Activated CD4-positive, alpha-beta T cell treated with anti-CD3 and anti-CD28 coated beads, Interleukin-2, amount 50 U/mL, for 16 hours (primary cell): Measurements from ENCODE around the gene HBS1L.

Source experiments
- DNase-seq: peaks from one replicate; pipeline ENCODE4 v3.0.0-alpha.2; 2020

Gene HBS1L

DNA sequence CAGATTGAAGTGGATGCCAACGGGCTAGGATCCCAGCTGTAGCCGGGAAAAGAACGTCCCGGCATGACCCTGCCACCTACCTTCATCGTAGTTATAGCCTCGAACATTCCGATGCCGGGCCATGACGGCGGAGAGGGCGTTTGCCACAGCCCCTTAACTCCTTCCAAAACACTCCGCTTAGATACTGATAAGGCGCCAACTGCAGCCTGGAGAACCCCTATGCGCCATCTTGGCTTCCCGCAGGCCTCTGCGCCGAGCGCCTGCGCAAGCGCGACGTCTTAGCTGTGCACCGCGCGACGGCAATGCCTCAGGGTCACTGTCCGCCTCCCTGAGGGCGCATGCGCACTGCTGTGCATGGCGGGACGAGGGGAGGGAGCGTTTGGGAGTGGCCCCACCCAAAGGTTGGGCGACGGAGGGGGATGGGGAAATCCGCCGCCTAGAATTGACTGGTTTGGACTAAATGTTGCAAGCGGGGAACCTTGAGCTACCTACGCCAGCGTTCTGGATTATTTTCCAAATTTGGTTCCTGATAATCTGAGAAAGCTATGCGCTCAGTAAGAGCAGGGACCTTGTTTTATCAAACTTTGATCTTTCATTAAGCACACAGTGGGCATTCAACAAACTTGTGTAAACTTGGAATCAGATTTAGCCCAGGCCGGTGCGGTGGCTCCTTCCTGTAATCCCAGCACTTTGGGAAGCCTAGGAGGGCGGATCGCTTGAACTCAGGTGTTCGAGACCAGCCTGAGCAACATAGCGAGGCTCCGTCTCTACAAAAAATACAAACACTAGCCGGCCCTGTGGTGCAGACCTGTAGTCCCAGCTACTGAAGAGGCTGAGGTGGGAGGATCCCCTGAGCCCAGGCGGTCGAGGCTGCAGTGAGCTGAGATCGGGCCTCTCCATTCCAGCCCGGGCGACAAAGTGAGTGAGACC lies at the start of gene HBS1L:
Gene HBS1L, minus strand, starts transcription at position 254 of the 930 bp plus-strand sequence. Its CDS starts 131 bp downstream, at position 123.
- peak; percentile 99 for DNase-seq

DNA sequence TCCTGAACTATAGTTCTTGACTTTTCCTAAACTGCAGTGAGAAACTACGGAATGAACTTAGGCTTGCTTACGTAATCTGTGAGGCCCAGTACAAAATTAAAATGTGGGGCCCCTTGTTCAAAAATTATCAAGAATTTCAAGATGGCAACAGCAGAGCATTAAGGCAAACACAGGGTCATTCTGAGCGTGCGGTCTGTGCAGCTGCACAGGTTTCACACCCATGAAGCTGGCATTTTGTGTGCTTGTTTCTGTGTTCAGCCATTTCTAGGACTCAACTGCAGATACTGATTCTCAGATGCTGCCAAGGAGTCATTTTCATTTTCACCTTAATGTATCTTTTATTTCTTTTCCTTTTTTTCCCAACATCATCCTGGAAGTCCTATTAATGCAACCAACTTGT lies 49.6 kb upstream of the HBS1L start:
- no peak for DNase-seq

DNA sequence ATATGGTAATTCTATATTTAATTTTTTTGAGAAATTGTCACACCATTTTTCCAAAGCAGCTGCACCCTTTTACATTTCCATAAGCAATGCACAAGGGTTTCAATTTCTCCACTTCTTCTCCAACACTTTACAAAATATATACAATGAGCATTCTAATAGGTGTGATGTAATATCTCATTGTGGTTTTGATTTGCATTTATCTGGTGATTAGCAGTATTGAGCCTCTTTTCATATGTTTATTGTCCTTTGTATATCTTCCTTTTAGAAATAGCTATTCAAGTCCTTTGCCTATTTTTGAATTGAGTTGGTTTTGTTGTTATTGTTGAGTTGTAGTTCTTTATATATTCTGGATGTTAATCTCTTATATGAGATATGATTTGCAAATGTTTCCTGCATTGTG lies 47.6 kb upstream of the HBS1L start:
- DNase-seq = no peak

DNA sequence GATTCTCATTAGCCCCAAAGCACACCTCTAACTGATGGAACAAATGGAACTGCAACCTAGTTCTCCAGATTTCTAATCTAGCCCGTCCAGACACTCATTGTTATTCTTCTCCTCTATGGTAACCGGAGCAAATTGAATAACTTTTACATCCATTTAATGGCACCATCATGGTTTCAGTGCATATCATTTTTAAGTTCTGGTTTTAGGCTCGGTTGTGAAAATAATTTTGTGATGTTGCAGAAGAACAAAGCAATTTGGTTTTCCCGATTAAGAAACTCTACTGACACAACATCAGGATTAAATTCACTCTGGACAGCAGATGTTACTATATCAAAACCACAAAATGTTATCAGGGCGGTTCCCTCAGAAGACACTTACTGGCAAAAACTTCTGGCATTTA lies 42.5 kb upstream of the HBS1L start:
- DNase-seq = no peak

DNA sequence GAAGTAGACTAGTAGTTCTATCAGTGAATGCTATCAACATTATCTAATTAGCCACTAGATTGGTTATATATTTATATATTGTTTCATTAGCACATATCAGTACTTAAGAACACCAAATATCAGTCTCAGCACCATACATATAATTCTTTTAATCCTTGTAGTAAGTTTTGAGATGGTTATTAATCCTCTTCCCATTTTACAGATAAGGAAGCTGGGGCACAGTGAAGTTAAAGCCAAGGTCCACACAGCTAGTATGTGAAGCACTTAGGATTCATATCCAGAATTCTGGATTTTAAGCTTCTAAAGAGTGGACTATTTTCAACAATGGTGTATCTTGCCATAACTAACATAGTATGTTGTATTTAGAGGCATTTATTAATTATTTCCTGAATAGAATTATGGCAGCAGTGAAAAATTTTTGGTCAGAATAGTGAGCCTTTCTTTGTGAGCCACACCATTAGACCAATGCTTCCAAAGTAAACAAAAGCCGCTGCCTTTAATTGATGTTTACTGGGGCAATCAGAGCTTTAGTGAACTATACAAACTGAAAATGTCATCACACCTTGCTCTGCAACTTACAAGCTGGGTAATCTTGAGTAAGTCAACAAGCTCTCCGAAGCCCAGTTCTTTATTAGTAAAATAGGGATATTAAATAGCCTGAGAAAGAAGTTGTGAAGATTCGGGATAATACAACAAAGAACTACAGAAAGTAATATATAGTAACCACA lies 41.9 kb upstream of the HBS1L start:
- no peak for DNase-seq

DNA sequence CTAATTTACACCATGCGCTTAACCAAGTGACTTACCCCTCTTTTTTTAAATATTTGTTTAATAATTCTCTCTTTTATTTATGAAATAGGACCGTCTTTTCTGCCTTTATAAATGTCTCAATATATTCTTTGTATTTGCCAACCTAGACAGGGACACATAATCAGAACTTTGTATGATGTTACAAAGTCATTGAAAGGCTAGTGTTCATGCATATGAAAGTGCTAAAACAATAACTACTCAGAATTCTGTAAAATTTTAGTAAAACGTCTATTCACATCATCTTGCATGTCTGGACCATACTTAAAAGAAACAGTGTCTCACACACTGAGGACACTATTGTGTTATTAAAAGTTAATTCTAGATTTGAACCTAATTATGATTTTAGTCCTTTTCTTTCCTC lies 41.1 kb upstream of the HBS1L start:
- DNase-seq = no peak

DNA sequence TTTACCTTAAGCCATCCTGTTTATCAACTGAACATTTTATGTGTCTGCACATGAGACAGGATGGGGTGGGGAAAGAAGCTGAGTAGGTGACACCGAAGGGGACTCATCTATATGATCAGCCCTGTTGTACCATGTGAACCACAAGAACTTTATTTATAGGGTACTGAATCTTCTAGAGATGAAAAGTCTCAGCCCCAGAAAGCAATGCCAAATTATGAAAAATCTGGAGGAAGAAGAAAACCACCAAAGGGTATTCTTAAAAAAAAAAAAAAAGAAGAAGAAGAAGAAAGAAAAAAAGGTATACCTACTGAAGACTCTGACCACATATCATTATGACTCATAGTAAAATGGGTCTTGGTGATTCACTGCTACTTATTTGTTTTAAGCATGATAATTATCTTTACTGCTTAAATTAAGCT lies 39.8 kb upstream of the HBS1L start:
- DNase-seq = peak; percentile 80

DNA sequence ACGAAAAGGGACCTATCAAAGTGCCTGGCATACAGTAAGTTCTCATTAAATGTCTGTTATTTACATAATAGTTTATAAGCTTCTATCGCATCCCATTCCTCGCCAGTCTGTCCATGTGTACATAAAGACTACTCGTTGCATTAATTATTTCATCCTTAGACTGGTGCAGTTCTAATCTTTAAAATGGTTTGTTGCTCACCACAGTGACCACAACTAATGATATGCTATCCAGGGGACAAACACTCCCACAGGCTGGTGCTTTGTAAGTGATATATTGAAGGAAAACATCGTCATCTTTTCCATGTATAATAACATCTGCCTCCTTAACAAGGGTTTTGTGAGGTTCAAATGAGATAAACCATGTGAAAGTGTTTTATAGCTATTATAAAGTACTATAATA lies 39.0 kb upstream of the HBS1L start:
- DNase-seq = no peak

DNA sequence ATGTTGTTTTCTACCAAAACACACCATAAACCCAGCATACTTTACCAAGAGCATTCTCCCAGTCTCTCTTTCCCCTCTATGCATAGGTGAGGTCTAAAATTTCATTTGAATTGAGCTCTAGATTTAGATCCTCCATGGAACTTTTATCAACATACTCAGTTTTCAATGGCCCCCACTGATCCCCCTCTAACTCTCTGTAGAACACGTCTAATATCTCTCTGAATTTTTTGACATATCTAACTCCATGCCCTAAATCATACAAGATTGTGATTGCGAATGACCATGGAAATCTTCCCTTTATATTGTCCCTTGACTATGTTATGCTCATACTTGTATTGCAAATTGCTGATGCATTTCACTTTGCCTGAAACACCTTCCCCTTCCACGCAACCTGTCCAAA lies 38.1 kb upstream of the HBS1L start:
- no peak for DNase-seq

DNA sequence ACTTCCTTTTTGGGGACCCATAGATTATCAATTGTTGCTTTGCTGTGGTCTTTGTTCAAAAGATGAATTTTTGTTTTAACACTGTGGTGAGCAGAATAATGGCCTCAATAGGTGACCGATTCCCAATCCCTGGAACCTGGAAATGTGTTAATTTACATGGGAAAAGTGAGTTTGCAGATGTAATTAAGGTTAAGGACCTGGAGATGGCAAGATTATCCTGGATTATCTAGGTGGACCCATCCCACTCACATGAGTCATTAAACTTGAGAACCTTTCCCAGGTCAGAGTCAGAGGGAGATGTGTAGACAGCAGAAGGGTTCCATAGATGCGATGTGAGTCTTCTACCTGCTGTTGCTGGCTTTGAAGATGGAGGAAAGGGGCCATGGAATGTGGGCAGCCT lies 36.2 kb upstream of the HBS1L start:
- no peak for DNase-seq

DNA sequence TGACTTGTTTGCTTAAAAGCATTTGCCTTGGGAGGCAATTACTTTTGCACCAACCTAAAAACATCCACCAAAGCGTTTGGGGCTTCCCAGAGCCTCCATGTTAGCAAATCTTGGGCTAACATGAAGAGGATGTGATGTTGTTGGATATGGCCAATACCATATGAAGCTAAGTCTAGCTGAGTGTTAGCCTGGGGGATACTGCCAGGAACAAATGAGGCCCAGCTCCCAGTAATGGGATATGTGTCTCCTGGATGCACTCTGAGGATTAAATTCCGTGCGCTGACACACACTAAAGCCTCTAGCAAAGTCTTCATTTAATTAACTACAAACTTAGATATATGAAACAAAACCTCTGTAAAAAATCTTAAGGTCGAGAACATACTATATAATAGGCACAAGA lies 35.3 kb upstream of the HBS1L start:
- DNase-seq = no peak

DNA sequence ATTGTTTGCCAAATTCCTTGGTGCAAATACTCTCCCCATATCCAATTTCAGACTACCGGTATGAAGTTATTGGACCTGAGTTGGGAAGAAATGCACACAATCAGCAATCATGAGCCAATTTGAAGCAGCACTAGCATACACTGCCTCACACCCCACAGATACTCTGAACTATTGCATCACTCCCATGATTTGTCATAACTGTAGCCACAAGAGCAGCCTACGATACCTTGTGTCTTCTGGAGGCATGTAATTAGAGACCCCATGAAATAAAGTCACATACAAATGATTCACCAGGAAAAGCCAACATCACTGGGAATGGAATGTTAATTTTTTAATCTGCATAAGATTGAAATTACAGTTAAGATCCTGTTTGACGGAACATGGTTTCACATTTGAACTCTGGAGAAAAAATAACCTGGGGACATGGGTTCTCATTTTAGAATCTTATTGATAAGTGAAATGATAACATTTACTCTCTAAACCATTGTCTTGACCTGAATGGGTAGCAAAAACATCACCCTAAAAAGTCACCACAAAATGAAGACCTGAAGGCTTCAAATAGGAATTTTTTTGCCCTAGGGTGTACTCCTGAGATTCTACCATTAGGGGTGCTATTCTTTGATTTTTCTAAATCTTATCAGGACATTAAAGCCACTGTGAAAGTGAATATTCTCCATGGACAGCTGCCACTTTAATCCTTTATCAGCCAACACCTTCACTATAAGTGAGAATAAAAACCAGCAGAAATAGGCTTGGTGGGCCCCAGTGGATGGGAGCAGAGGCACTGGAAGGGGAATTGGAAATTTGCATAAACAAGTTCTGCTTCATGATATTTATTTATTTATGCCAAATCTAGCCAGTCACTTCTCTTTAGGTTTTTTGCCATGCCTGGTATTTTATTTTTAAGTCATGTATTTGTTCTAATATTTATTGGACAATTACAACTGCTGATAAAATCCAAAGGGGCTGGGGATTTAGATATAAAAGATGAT lies 34.5 kb upstream of the HBS1L start:
- DNase-seq = peak; percentile 93

DNA sequence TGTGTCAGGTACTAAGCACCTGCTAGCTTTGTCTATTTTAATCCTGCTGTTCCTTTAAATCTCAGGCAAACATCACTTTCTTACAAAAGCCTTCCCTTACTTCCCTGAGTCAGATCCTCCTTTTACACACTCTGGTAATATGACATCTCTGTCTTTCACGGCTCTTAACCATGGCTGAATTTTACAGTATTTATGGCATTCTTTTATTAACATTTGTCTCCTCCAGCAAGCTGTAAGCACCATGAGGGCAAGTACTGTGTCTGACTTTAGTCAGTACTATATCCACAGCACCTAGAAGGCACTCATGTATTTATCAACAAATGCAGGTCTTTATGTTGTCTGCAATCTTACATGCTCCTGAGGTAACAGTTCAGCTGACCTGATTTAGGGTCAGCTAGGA lies 33.7 kb upstream of the HBS1L start:
- no peak for DNase-seq

DNA sequence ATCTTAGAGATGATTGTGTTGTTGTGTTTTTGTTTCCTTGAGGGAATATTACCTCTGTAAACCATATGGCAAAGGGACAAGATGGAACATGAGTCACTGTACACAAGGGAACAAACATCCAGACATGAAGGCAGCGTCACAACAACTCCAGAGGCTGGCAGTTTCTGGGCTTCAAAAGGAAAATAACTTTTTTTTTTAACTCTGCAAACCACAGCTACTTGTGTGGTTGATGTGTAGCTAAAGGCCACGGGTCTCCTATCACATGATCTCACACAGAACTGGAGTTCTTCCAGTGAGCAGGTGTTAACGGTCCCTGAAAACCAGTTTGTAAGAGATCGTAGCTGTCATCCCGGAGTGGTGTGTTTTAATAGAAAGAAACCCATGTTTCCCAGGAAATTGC lies 33.2 kb upstream of the HBS1L start:
- peak; percentile 77 for DNase-seq

DNA sequence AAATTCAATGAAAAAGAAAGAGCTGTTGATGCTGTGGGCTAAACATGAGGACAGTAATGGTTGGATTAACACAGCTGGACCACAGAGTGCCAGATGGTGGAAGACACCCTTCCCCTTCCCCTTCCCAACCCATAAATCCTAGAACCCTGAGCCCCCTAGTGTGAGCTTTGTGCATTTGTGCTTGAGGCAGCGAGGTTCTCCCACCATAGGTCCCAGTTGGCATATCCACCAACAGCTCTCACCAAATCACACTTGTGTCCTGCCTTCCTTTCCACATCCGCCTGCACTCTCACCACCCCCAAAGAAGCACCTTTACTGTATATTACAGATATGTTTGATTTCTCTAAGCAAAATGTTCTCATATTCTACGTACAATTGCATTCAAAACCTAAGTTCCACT lies 32.8 kb upstream of the HBS1L start:
- DNase-seq = peak; percentile 48

DNA sequence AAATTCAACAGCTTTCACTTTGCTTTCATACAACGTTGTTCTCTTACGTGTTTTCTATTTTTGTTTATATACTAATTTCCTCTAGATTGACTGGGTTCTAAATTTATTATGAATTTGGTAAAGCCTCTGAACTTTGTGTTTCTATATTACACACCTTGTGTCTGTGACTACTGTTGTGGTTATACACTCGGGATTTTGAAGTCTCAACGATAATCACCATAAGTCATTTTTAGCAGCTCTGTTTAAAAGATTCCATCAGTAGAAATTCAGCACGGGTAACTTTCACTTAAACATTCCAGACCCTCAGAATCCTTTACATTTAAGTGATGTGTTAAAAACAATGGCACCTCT lies 31.8 kb upstream of the HBS1L start:
- peak; percentile 64 for DNase-seq

DNA sequence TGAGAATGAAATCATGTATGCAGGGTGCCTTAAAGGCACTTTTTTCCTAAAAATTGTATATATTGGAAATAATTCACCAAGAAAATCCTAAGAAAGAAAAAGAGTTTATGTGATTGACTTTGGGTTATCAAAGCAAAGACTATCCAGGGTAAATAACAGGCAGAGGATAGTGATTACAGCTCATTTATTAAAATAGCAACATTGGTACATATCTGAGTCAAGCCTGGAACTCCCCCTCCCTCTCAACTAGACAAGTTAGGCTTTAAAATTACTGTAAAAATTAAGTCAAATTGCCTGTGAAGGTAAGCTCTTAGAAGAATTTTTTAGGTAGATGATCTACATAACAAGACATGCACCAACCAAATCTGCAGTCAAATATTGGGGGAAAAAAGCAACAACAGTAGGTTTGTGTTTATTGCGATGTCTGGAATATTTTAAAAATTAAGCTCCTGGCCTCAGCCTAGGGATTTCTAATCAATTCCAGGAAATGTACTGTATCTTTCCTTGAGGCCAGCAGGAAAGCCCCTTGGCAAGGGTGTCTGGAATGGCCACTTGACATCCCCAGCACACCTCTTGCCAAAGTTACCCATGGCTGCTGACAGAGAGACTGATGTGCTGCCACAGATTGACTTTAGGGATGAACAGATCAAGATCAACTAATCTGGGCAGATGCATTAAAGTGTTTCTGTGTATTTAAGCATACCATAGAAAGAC lies 31.2 kb upstream of the HBS1L start:
- peak; percentile 39 for DNase-seq

DNA sequence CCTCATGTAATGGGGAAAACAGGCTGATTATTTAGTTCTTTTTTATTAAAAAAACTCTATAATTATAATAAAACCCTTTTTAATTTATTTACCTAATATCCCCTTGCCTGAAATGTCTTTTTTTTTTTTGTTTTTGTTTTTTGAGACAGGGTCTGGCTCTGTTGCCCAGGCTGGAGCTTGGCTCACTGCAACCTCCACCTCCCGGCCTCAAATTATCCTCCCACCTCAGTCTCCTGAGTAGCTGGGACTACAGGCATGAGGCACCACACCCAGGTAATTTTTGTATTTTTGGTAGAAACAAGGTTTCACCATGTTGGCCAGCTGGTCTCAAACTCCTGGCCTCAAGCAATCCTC lies 30.3 kb upstream of the HBS1L start:
- no peak for DNase-seq

DNA sequence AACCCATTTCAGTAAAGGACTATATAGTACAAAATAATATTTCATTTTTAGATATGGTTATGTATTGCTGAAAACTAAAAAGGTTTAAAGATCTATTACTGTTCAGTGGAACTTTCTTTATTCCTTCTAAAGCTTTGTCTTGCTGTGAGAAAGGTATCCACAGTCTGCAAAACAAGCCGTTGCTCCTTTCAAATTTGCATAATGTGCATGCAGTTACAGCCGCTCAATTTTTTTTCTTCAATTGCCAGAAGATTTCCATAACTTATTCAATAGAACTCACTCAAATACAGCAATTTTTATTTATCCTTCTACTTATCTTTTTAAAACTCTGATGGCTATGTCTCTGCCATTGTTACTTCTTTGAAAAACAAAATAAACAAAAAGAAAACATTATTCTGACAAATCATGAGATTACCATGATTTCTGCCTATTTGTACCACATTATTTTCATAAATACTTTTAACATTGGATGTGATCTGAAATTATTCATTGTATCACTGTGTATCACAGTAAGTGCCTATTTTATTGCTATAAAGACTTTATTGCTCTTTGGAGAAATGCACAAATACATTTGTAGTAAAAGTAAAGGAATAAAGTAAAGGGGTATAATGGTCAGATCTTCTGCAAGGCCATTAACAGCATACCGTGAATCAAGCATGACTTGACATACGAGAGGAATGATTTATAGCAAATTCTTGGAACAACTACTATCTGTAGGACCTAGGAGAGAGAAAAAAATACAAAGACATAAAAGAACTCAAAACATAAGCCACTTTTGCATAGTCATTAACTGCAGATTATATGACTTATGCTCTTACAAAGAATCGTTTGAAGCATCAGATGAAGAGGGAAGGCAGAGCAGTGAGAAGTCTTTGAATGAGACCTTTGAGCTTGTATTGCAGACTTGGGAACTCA lies 29.6 kb upstream of the HBS1L start:
- DNase-seq = no peak

DNA sequence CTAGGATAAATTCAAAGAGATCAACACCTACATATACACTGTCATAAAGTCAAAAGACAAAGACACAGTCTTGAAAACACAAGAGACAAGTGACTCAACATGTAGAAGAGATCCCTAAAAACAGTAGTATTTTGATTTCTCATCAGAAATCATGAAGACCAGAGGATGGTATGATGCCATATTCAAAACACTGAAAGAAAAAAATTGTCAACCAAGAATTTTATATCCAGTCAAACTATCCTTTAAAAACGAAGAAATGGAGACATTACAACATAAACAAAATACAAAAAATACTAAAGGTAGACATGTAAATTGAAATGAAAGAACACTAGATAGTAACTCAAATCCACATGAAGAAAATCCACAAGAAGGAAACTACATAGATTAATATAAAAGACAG lies 27.3 kb upstream of the HBS1L start:
- DNase-seq = no peak

DNA sequence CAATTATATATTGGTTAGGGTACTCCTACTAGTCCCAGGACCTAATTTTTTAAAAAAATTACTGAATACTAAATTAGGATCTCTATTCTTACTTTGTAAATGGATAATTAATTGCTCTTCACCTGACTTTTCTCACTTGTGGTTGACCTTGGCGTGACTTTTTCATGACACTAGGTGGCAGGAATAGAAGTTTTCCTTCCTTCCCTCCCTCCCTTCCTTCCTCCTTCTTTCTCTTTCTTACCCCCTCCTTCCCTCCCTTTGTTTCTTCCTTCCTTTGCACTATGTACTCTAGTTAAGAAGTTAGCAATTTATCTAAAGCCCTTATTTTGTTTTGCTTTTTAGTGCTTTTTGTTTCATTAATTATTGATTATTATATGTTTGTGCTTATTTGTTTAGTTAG lies 20.4 kb upstream of the HBS1L start:
- DNase-seq = no peak
